Measurements from ENCODE around the gene USH1C. TPM values are rescaled to one million over a fixed set of nuclear protein-coding genes. Genes with fewer than 3 reads are reported as not detected.

The USH1C gene
- total and polyA plus RNA-seq, 9 of the 15 experiments (the other 6 are each of a cell fraction or from before 2014, with no cell fraction given), result 0.04 TPM; not detected in 8

GRCh38 chr11:17519061-17519885 lies 24.9 kb downstream of the USH1C start:
- Histone ChIP-seq H3K4me2 (ENCODE audit: insufficient read depth, low read length) (no peak overlapping the region), H3K4me3 (no peak overlapping the region), H3K9me1 (ENCODE audit: control insufficient read depth, insufficient read depth, low read length) (no peaks in the 10 kb centered on the region), H3K4me1 (replicated peaks in 1 of 2; ENCODE audit: control insufficient read depth in 2 of 2, insufficient read depth in 2 of 2, low read length in 2 of 2) (no peaks in the 10 kb centered on the region), H3K9me3 (replicated peaks; ENCODE audit: control insufficient read depth, insufficient read depth, low read depth, low read length) (no peaks in the 10 kb centered on the region), H3K79me2 (ENCODE audit: control insufficient read depth, insufficient read depth, low read length) (no peaks in the 10 kb centered on the region), H3K9ac (ENCODE audit: insufficient read depth in 1 of 2, low read depth in 2 of 2, low read length in 2 of 2) (no peak overlapping the region; a peak in 1 of 4 replicates), H4K20me1 (replicated peaks; ENCODE audit: control insufficient read depth, insufficient read depth, low read length) (0 out of 2 replicates have a peak, but pooled peaks cover 2% of the 10 kb centered on the region), H2AFZ (ENCODE audit: low read depth, low read length) (no peak overlapping the region), H3K27me3 (ENCODE audit: control insufficient read depth in 2 of 2, insufficient read depth in 2 of 2, low read length in 2 of 2) (peaks cover 19 to 72% of the 10 kb centered on the region in 2 experiments; a peak in 4 of 5 replicates), H3K36me3 (ENCODE audit: control insufficient read depth, insufficient read depth, low read length) (no peaks in the 10 kb centered on the region), H3K27ac (ENCODE audit: extremely low read depth, low read depth, low read length) (no peak overlapping the region)
- ChIA-PET POLR2A (interaction anchor here (0.5 to 1.3 kb wide), 4 partner anchors 9 to 104 kb away, joined by 3 to 4 read pairs (median 3); no protein-coding TSS in a partner anchor), CTCF (ENCODE audit: low intra/inter-chr PET ratio) (no interaction called here)
- no TSS peak for BruUV-seq (replicated peaks)
- intact Hi-C loops (cut with micrococcal nuclease), result no loop called here
- DNase-seq (ENCODE audit: extremely low read depth in 1 of 4, low spot score in 3 of 4), result no peak
- ATAC-seq, result no peak
- in situ Hi-C loops (cut with MboI), result no loop called here
- no peak for FAIRE-seq
- WGBS (ENCODE audit: insufficient coverage, low coverage, missing lambda C conversion rate), result 2% methylated on average over 7 of the region's 7 CpGs
- TF ChIP-seq ZNF41 (CRISPR knock-in tag; conservative IDR thresholded peaks at IDR 0.05) (no peak), GABPB2 (CRISPR knock-in tag; conservative IDR thresholded peaks at IDR 0.05) (no peak), KDM4B (IDR thresholded peaks at IDR 0.05; ENCODE audit: borderline replicate concordance in 2 of 2, low read depth in 1 of 2) (no peak), ZSCAN29 (IDR thresholded peaks at IDR 0.05) (no peak), ZNF253 (CRISPR knock-in tag; conservative IDR thresholded peaks at IDR 0.05) (no peak), ZNF175 (CRISPR knock-in tag; IDR thresholded peaks at IDR 0.05; ENCODE audit: low read depth) (no peak), GABPB1 (CRISPR knock-in tag; IDR thresholded peaks at IDR 0.05) (no peak), EWSR1 (IDR thresholded peaks at IDR 0.05; ENCODE audit: borderline replicate concordance, low read depth, partially characterized antibody) (no peak), CHD1 (IDR thresholded peaks at IDR 0.05; ENCODE audit: low read length) (no peak), HNRNPLL (IDR thresholded peaks at IDR 0.05; ENCODE audit: low read depth, low read length, poor library complexity, severe bottlenecking) (no peak), PHTF2 (CRISPR knock-in tag; IDR thresholded peaks at IDR 0.05) (no peak), ATF6 (CRISPR knock-in tag; IDR thresholded peaks at IDR 0.05) (no peak)
- TF ChIP-seq, protein P1, sequence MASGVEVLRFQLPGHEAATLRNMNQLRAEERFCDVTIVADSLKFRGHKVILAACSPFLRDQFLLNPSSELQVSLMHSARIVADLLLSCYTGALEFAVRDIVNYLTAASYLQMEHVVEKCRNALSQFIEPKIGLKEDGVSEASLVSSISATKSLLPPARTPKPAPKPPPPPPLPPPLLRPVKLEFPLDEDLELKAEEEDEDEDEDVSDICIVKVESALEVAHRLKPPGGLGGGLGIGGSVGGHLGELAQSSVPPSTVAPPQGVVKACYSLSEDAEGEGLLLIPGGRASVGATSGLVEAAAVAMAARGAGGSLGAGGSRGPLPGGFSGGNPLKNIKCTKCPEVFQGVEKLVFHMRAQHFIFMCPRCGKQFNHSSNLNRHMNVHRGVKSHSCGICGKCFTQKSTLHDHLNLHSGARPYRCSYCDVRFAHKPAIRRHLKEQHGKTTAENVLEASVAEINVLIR (CRISPR knock-in tag; IDR thresholded peaks at IDR 0.05), result no peak
- TF ChIP-seq, protein P2, sequence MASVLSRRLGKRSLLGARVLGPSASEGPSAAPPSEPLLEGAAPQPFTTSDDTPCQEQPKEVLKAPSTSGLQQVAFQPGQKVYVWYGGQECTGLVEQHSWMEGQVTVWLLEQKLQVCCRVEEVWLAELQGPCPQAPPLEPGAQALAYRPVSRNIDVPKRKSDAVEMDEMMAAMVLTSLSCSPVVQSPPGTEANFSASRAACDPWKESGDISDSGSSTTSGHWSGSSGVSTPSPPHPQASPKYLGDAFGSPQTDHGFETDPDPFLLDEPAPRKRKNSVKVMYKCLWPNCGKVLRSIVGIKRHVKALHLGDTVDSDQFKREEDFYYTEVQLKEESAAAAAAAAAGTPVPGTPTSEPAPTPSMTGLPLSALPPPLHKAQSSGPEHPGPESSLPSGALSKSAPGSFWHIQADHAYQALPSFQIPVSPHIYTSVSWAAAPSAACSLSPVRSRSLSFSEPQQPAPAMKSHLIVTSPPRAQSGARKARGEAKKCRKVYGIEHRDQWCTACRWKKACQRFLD (CRISPR knock-in tag; IDR thresholded peaks at IDR 0.05), result no peak
- TF ChIP-seq, protein P3, sequence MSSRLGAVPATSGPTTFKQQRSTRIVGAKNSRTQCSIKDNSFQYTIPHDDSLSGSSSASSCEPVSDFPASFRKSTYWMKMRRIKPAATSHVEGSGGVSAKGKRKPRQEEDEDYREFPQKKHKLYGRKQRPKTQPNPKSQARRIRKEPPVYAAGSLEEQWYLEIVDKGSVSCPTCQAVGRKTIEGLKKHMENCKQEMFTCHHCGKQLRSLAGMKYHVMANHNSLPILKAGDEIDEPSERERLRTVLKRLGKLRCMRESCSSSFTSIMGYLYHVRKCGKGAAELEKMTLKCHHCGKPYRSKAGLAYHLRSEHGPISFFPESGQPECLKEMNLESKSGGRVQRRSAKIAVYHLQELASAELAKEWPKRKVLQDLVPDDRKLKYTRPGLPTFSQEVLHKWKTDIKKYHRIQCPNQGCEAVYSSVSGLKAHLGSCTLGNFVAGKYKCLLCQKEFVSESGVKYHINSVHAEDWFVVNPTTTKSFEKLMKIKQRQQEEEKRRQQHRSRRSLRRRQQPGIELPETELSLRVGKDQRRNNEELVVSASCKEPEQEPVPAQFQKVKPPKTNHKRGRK (tag; IDR thresholded peaks at IDR 0.05), result no peak
